H1 (cell line): ENCODE results near the gene SEH1L. TPM values are rescaled to one million over a fixed set of nuclear protein-coding genes. Genes with fewer than 3 reads are reported as not detected.

Experiments
- CHD7 ChIP-seq: fragments of 300-600 bp; sonication (generic); IDR thresholded peaks from 2 replicates; pipeline ENCODE4 v1.7.1; 2012; ENCODE audit warnings: low read length, moderate library complexity, mild to moderate bottlenecking, inconsistent platforms; ENCODE audit not compliant: insufficient replicate concordance
- EP300 ChIP-seq, 2 experiments: IDR thresholded peaks; 1 replicate in 1 of 2; 2 replicates in 1 of 2; pipeline ENCODE4 v1.6.1; 2011 to 2012; ENCODE audit warnings: low read depth in 2 of 2, low read length in 2 of 2, mild to moderate bottlenecking in 2 of 2, borderline replicate concordance in 1 of 2, inconsistent platforms in 1 of 2, moderate library complexity in 1 of 2
- JUND ChIP-seq: IDR thresholded peaks from 2 replicates; pipeline ENCODE4 v1.6.1; 2011; ENCODE audit warnings: mild to moderate bottlenecking, improper control_type of control experiment, low read length
- polyA plus RNA-seq, 7 experiments: library from polyadenylated mRNA; depleted of rRNA in 3 of 7; stranded (reverse) in 5 of 7; unstranded in 2 of 7; fragments of >200 nt in 5 of 7; fragments of 200-250 nt in 2 of 7; gene quantifications; 1 replicate in 5 of 7; 2 replicates in 1 of 7; 4 replicates in 1 of 7; pipeline versions ENCODE4 v1.2.1 to v1.2.3, GENCODE V29; 2011 to 2013; ENCODE audit warnings: missing spikeins in 2 of 7, mixed read lengths in 2 of 7
- total RNA-seq: library from RNA; stranded (reverse); fragmentation: NEBNext Ultra II Directional; extraction: Animal tissue kit (Norgen Biotek cat#: 25700); gene quantifications from 2 replicates; pipeline ENCODE4 v1.2.1, GENCODE V29; 2021

SEH1L gene
- total and polyA plus RNA-seq, 2 of the 8 experiments (the other 6 are each of a cell fraction or from before 2014, with no cell fraction given), result 41.7 to 96.7 TPM

GRCh38 chr18:12933327-12933726 is 14.5 kb upstream of the SEH1L start (continued):
- TF ChIP-seq CHD7, result no peak
- TF ChIP-seq EP300 (IDR thresholded peaks at IDR 0.05; ENCODE audit: borderline replicate concordance in 1 of 2, low read depth in 2 of 2, low read length in 2 of 2), result no peak
- TF ChIP-seq JUND, result no peak
